ENCODE results near the gene AGRN. TPM values are rescaled to one million over a fixed set of nuclear protein-coding genes. Genes with fewer than 3 reads are reported as not detected.
"Not testable (repeated sequence)": the region's sequence is repeated elsewhere in the genome, so short reads cannot be mapped to it uniquely, and the experiment has no call there.

AGRN gene
- total RNA-seq, 3 donors from 2014 or later, result 32.0 to 54.4 (median 40.6) TPM

GRCh38 chr1:985126-985525 is 34.8 kb upstream of the AGRN start:
- no peaks in the 10 kb centered on the region for H3K9me3 ChIP-seq
- DNase-seq (no peak), ATAC-seq (no peak)
- H3K4me3 ChIP-seq, result no peak overlapping the region
- TF ChIP-seq CTCF (IDR thresholded peaks at IDR 0.05), result no peak
- H3K4me1 ChIP-seq (ENCODE audit: low read depth), result no peaks in the 10 kb centered on the region
- intact Hi-C loops (cut with DNase I, micrococcal nuclease), result loop anchor here (5.0 to 10.0 kb wide), 2 partner anchors 77 to 80 kb away; no protein-coding TSS in a partner anchor
- no peaks in the 10 kb centered on the region for H3K36me3 ChIP-seq (ENCODE audit: low read depth)

- H3K4me1 ChIP-seq (ENCODE audit: low read depth); ATAC-seq; H3K4me3 ChIP-seq; H3K9me3 ChIP-seq; H3K36me3 ChIP-seq (ENCODE audit: low read depth); DNase-seq: not testable (repeated sequence)
- intact Hi-C loops (cut with DNase I, micrococcal nuclease), result loop anchor here (5.0 to 10.0 kb wide), 2 partner anchors 74 to 77 kb away; no protein-coding TSS in a partner anchor
Observed at GRCh38 chr1:988061-988460, 31.9 kb upstream of the AGRN start.

- intact Hi-C loops (cut with DNase I, micrococcal nuclease); ATAC-seq: not testable (repeated sequence)
Observed at GRCh38 chr1:991275-991674, 28.6 kb upstream of the AGRN start.

GRCh38 chr1:991895-992294 is 28.0 kb upstream of the AGRN start:
- Histone ChIP-seq H3K9me3 (peaks cover 6% of the 10 kb centered on the region), H3K36me3 (ENCODE audit: low read depth) (no peaks in the 10 kb centered on the region), H3K4me1 (ENCODE audit: low read depth) (no peaks in the 10 kb centered on the region), H3K4me3 (no peak overlapping the region)
- intact Hi-C loops (cut with DNase I, micrococcal nuclease), result no loop called here
- ATAC-seq (no peak), DNase-seq (no peak)
- no peak for TF ChIP-seq CTCF (IDR thresholded peaks at IDR 0.05)

More at GRCh38 chr1:991275-991674, 28.6 kb upstream of the AGRN start:
- H3K4me1 ChIP-seq (ENCODE audit: low read depth); H3K36me3 ChIP-seq (ENCODE audit: low read depth); DNase-seq; H3K4me3 ChIP-seq; H3K9me3 ChIP-seq: not testable (repeated sequence)

GRCh38 chr1:992362-992761 is 27.6 kb upstream of the AGRN start:
- no peaks in the 10 kb centered on the region for H3K36me3 ChIP-seq (ENCODE audit: low read depth)
- intact Hi-C loops (cut with DNase I, micrococcal nuclease), result no loop called here
- no peak overlapping the region for H3K4me3 ChIP-seq
- no peak for DNase-seq
- H3K9me3 ChIP-seq, result peaks cover 6% of the 10 kb centered on the region
- TF ChIP-seq CTCF (IDR thresholded peaks at IDR 0.05), result no peak
- ATAC-seq, result no peak
- no peaks in the 10 kb centered on the region for H3K4me1 ChIP-seq (ENCODE audit: low read depth)

GRCh38 chr1:993379-993995 is 26.4 kb upstream of the AGRN start:
- peak in 1 of 3 donors; percentile 40 for DNase-seq
- Histone ChIP-seq H3K36me3 (ENCODE audit: low read depth) (no peaks in the 10 kb centered on the region), H3K4me1 (ENCODE audit: low read depth) (peaks cover 4% of the 10 kb centered on the region), H3K4me3 (no peak overlapping the region), H3K9me3 (peaks cover 6% of the 10 kb centered on the region)
- no peak for ATAC-seq
- no peak for TF ChIP-seq CTCF (IDR thresholded peaks at IDR 0.05)
- intact Hi-C loops (cut with DNase I, micrococcal nuclease), result no loop called here

- DNase-seq; H3K9me3 ChIP-seq; H3K36me3 ChIP-seq (ENCODE audit: low read depth); intact Hi-C loops (cut with DNase I, micrococcal nuclease); ATAC-seq; H3K4me3 ChIP-seq: not testable (repeated sequence)
- peaks cover 13% of the 10 kb centered on the region for H3K4me1 ChIP-seq (ENCODE audit: low read depth)
Observed at GRCh38 chr1:994546-994945, 25.4 kb upstream of the AGRN start.
